OCI-LY3 (cell line): ENCODE measurements around the gene SHH.

Experiments
- H2AFZ ChIP-seq: fragments of 200-600, 300-600 bp; shearing (Covaris generic); 2 replicates; pipeline ENCODE4 v1.6.0; 2014; ENCODE audit warnings: antibody characterized with exemption, low read depth, low read length
- H3K27ac ChIP-seq: fragments of 200-600, 300-600 bp; sonication (generic); 2 replicates; pipeline ENCODE4 v1.5.1; 2014; ENCODE audit warnings: mild to moderate bottlenecking, low read length, moderate library complexity, mixed read lengths
- H3K27me3 ChIP-seq: fragments of 200-600, 300-600 bp; sonication (generic); 2 replicates; pipeline ENCODE4 v1.6.1; 2014; ENCODE audit warnings: low read depth, low read length, mixed read lengths
- H3K36me3 ChIP-seq: fragments of 200-600, 300-600 bp; sonication (generic); replicated peaks from 2 replicates; pipeline ENCODE3; 2014; ENCODE audit warnings: low read depth, low read length, mixed read lengths
- H3K4me1 ChIP-seq: fragments of 300-600, 200-600 bp; sonication (generic); 2 replicates; pipeline ENCODE4 v1.6.1; 2014; ENCODE audit warnings: low read length, mixed read lengths
- H3K4me2 ChIP-seq: fragments of 200-600, 300-600 bp; sonication (generic); 2 replicates; pipeline ENCODE4 v1.6.1; 2014; ENCODE audit warnings: low read length, mixed read lengths
- H3K4me3 ChIP-seq: fragments of 300-600, 200-600 bp; sonication (generic); 2 replicates; pipeline ENCODE4 v1.5.1; 2014; ENCODE audit warnings: antibody characterized with exemption, mild to moderate bottlenecking, low read length, moderate library complexity
- H3K79me2 ChIP-seq: fragments of 300-600, 200-600 bp; shearing (Covaris generic); 2 replicates; pipeline ENCODE4 v1.6.1; 2014; ENCODE audit warnings: mild to moderate bottlenecking, low read length, mixed read lengths
- H3K9ac ChIP-seq: fragments of 300-600, 200-600 bp; shearing (Covaris generic); 2 replicates; pipeline ENCODE4 v1.6.0; 2014; ENCODE audit warnings: mild to moderate bottlenecking, low read length, moderate library complexity
- H3K9me3 ChIP-seq: fragments of 200-600, 300-600 bp; shearing (Covaris generic); 2 replicates; pipeline ENCODE4 v1.6.1; 2014; ENCODE audit warnings: low read length, mixed read lengths; ENCODE audit not compliant: insufficient read depth
- H4K20me1 ChIP-seq: fragments of 200-600, 300-600 bp; sonication (generic); 2 replicates; pipeline ENCODE4 v1.6.1; 2016; ENCODE audit warnings: low read length, mixed read lengths; ENCODE audit not compliant: insufficient read depth
- CTCF ChIP-seq: fragments of 200-600, 300-600 bp; sonication (generic); IDR thresholded peaks from 2 replicates; pipeline ENCODE4 v1.5.1; 2014; ENCODE audit warnings: antibody characterized with exemption, low read length, low read depth
- EZH2phosphoT487 ChIP-seq: fragments of 200-600 bp; shearing (Covaris generic); IDR thresholded peaks from 2 replicates; pipeline ENCODE4 v1.6.1; 2018; ENCODE audit warnings: antibody characterized with exemption, mixed run types, low read depth

SHH gene

GRCh38 chr7:155820788-155821187 lies 8.5 kb upstream of the SHH start:
- TF ChIP-seq CTCF (no peak), EZH2phosphoT487 (no peak)
- Histone ChIP-seq H3K36me3 (no peaks in the 10 kb centered on the region), H3K9ac (no peak overlapping the region), H3K4me3 (no peak overlapping the region), H3K27me3 (peaks cover 22% of the 10 kb centered on the region), H3K4me2 (no peak overlapping the region), H3K9me3 (no peaks in the 10 kb centered on the region), H4K20me1 (no peaks in the 10 kb centered on the region), H3K27ac (no peak overlapping the region), H3K79me2 (no peaks in the 10 kb centered on the region), H2AFZ (no peak overlapping the region), H3K4me1 (no peaks in the 10 kb centered on the region)

- Histone ChIP-seq H3K9ac (no peak overlapping the region), H3K9me3 (no peaks in the 10 kb centered on the region), H3K27me3 (peaks cover 17% of the 10 kb centered on the region), H2AFZ (no peak overlapping the region), H3K4me1 (peaks cover 4% of the 10 kb centered on the region; the same call in 1 of the 2 replicates), H3K79me2 (no peaks in the 10 kb centered on the region), H3K4me2 (no peak overlapping the region), H3K4me3 (no peak overlapping the region), H4K20me1 (no peaks in the 10 kb centered on the region), H3K27ac (no peak overlapping the region), H3K36me3 (no peaks in the 10 kb centered on the region)
- TF ChIP-seq EZH2phosphoT487 (no peak), CTCF (no peak)
Observed at GRCh38 chr7:155820246-155820645, 8.0 kb upstream of the SHH start.

- Histone ChIP-seq H3K27me3 (peaks cover 10% of the 10 kb centered on the region; the same call in 1 of the 2 replicates), H3K4me1 (peaks cover 4% of the 10 kb centered on the region; the same call in 1 of the 2 replicates), H3K4me2 (no peak overlapping the region), H3K4me3 (no peak overlapping the region), H4K20me1 (no peaks in the 10 kb centered on the region), H3K9ac (no peak overlapping the region), H3K27ac (no peak overlapping the region), H2AFZ (no peak overlapping the region), H3K9me3 (no peaks in the 10 kb centered on the region), H3K36me3 (no peaks in the 10 kb centered on the region), H3K79me2 (no peaks in the 10 kb centered on the region)
- TF ChIP-seq EZH2phosphoT487 (no peak), CTCF (no peak)
Observed at GRCh38 chr7:155819186-155819585, 6.9 kb upstream of the SHH start.

- Histone ChIP-seq H3K36me3 (no peaks in the 10 kb centered on the region), H4K20me1 (no peaks in the 10 kb centered on the region), H3K4me3 (no peak overlapping the region), H3K9ac (no peak overlapping the region), H3K4me2 (no peak overlapping the region), H2AFZ (no peak overlapping the region), H3K9me3 (no peaks in the 10 kb centered on the region), H3K4me1 (peaks cover 4% of the 10 kb centered on the region; the same call in 1 of the 2 replicates), H3K79me2 (no peaks in the 10 kb centered on the region), H3K27me3 (peaks cover 10% of the 10 kb centered on the region; the same call in 1 of the 2 replicates), H3K27ac (no peak overlapping the region)
- no peak for TF ChIP-seq CTCF
- TF ChIP-seq EZH2phosphoT487, result no peak
Observed at GRCh38 chr7:155818820-155819168, 6.5 kb upstream of the SHH start.
